ENCODE results near the gene HOXA3. TPM values are rescaled to one million over a fixed set of nuclear protein-coding genes. Genes with fewer than 3 reads are reported as not detected.

The HOXA3 gene
- total RNA-seq, 1 experiment from 2014 or later: 9.2 TPM

DNA sequence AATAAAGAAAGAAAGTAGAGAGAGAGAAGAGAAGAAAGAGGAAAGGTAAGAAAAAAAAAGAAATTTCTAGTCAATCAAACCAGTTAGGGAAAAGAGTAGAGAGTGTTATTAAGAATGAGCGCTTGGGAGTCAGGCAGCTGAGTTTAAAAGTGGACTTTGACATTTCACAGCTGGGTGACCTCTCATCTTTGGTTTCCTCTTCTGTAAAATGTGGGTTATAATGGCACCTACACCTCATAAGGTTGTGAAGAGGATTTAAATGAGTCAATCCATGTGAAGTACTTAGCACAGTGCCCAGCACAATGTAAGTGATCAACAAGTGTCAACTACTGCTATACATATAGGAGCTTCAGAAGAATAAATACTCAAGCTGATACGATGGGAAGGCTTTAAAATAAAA is 68.7 kb downstream of the HOXA3 start (continued):
- TF ChIP-seq EZH2 (IDR thresholded peaks at IDR 0.05) (no peak), ZNF274 (IDR thresholded peaks at IDR 0.05; ENCODE audit: low read depth, low read length) (no peak), JUND (IDR thresholded peaks at IDR 0.05) (no peak), POLR2AphosphoS5 (IDR thresholded peaks at IDR 0.05; ENCODE audit: low read depth, low read length) (no peak)
- TF ChIP-seq, protein P1, sequence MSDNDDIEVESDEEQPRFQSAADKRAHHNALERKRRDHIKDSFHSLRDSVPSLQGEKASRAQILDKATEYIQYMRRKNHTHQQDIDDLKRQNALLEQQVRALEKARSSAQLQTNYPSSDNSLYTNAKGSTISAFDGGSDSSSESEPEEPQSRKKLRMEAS (IDR thresholded peaks at IDR 0.05): no peak

DNA sequence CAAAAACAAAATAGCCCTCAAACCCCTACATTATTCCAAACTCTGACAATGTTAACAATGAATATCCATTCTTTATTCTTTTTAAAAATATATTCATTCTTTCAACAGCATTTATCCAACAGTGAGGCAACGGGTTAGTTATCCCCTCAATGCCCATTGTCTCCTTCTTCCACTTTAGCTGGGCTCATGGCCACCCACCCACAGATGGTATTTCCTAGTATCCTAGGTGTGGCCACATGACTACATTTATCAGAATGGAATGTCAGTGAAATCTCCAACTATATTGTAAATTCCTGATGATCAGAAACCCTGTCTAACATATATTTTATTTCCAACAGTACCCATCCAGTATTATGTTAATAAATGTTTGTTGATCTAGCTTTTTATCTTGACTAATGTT is 70.2 kb downstream of the HOXA3 start:
- Histone ChIP-seq H3K9me3 (ENCODE audit: control insufficient read depth in 1 of 2, insufficient read depth in 1 of 2, low read depth in 1 of 2, low read length in 2 of 2) (no peaks in the 10 kb centered on the region), H3K9ac (ENCODE audit: low read length) (no peak overlapping the region), H3K9me2 (ENCODE audit: insufficient read depth) (no peaks in the 10 kb centered on the region), H3K4me2 (ENCODE audit: low read length) (peak overlapping the region; percentile 48), H3K27ac (ENCODE audit: low read depth, low read length) (no peak overlapping the region), H3K27me3 (ENCODE audit: insufficient read depth, low read length) (no peaks in the 10 kb centered on the region), H4K20me1 (ENCODE audit: insufficient read depth) (no peaks in the 10 kb centered on the region), H3K79me2 (ENCODE audit: insufficient read depth, low read length) (no peaks in the 10 kb centered on the region), H3K4me1 (ENCODE audit: control insufficient read depth in 1 of 2, insufficient read depth in 2 of 2, low read length in 2 of 2) (peaks cover 0 to 36% of the 10 kb centered on the region in 2 experiments; a peak in 2 of 4 replicates), H3K4me3 (replicated peaks in 1 of 2; ENCODE audit: low read depth in 1 of 2, low read length in 2 of 2) (no peak overlapping the region), H2AFZ (ENCODE audit: low read depth, low read length, poor library complexity, severe bottlenecking) (peak overlapping the region; percentile 34), H3K36me3 (ENCODE audit: control insufficient read depth in 1 of 2, insufficient read depth in 2 of 2, low read length in 2 of 2) (no peaks in the 10 kb centered on the region)
- ChIA-PET RAD21 (ENCODE audit: low non-redundant PET in 1 of 2, low total read pairs in 2 of 2, uncharacterized antibody in 2 of 2, unreplicated experiment in 2 of 2) (no interaction called here), POLR2A (no interaction called here), CTCF (no interaction called here)
- TF ChIP-seq SP1 (IDR thresholded peaks at IDR 0.05; ENCODE audit: low read depth) (no peak), EZH2phosphoT487 (IDR thresholded peaks at IDR 0.05; ENCODE audit: borderline replicate concordance) (no peak)
- TF ChIP-seq, protein P1 (IDR thresholded peaks at IDR 0.05): no peak
- DNase-seq (ENCODE audit: low read depth, low spot score): no peak
- no TSS peak for BruUV-seq (replicated peaks)
- ATAC-seq: peak; percentile 70
- intact Hi-C loops (cut with micrococcal nuclease): no loop called here

DNA sequence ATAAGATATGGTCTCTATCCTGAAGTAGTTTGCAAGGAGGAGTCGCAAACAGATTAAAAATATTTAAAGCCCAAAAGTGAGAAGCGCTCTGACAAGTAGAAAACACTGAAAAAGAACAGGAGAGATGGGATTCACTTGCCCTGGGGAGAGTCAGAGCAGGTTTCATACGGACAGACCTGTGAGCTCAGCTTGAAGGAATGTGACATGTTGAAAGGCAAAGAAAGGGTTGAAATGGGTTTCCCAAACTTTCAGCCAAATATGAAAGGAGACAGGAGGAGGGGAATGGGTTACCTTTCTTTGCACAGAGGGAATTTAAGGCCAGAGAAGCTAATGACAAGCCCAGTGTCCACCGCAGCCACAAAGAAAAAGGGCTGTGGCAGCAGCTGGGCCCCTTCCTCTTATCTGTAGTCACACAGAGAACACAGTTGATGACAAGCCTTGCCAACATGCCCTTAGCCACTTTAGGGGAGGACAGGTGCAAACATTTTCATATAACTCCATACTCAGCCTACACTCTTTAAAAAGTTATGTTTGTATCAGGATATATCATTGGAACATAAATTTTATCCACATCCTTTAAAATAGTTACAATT is 71.4 kb downstream of the HOXA3 start:
- Histone ChIP-seq H3K4me2 (ENCODE audit: low read length) (peak overlapping the region; percentile 48), H2AFZ (ENCODE audit: low read depth, low read length, poor library complexity, severe bottlenecking) (peak overlapping the region; percentile 83), H3K9ac (ENCODE audit: low read length) (no peak overlapping the region), H3K27ac (ENCODE audit: low read depth, low read length) (no peak overlapping the region), H3K4me1 (ENCODE audit: control insufficient read depth in 1 of 2, insufficient read depth in 2 of 2, low read length in 2 of 2) (peaks cover 0 to 36% of the 10 kb centered on the region in 2 experiments; a peak in 2 of 4 replicates), H3K36me3 (ENCODE audit: control insufficient read depth in 1 of 2, insufficient read depth in 2 of 2, low read length in 2 of 2) (no peaks in the 10 kb centered on the region; a peak in 1 of 4 replicates), H3K9me2 (ENCODE audit: insufficient read depth) (no peaks in the 10 kb centered on the region), H3K27me3 (ENCODE audit: insufficient read depth, low read length) (no peaks in the 10 kb centered on the region), H4K20me1 (ENCODE audit: insufficient read depth) (no peaks in the 10 kb centered on the region), H3K4me3 (replicated peaks in 1 of 2; ENCODE audit: low read depth in 1 of 2, low read length in 2 of 2) (no peak overlapping the region), H3K9me3 (ENCODE audit: control insufficient read depth in 1 of 2, insufficient read depth in 1 of 2, low read depth in 1 of 2, low read length in 2 of 2) (no peaks in the 10 kb centered on the region), H3K79me2 (ENCODE audit: insufficient read depth, low read length) (no peaks in the 10 kb centered on the region)
- DNase-seq (ENCODE audit: low read depth, low spot score) (no peak), ATAC-seq (peak; percentile 59)
- CTCF ChIA-PET: no interaction called here
- no TSS peak for BruUV-seq (replicated peaks)
- RAD21 ChIA-PET (ENCODE audit: low non-redundant PET in 1 of 2, low total read pairs in 2 of 2, uncharacterized antibody in 2 of 2, unreplicated experiment in 2 of 2): no interaction called here
- intact Hi-C loops (cut with micrococcal nuclease): no loop called here
- POLR2A ChIA-PET: interaction anchor here (0.9 to 1.2 kb wide), 2 partner anchors 10 to 16 kb away, joined by 3 read pairs; no protein-coding TSS in a partner anchor
- TF ChIP-seq EZH2 (IDR thresholded peaks at IDR 0.05) (no peak), YY1 (IDR thresholded peaks at IDR 0.05; ENCODE audit: extremely low read depth, insufficient replicate concordance, low read depth, low read length) (no peak), ZFX (IDR thresholded peaks at IDR 0.05) (no peak), EZH2phosphoT487 (IDR thresholded peaks at IDR 0.05; ENCODE audit: borderline replicate concordance) (no peak), CEBPB (IDR thresholded peaks at IDR 0.05; ENCODE audit: low read depth) (no peak), TCF7L2 (IDR thresholded peaks at IDR 0.05; ENCODE audit: borderline replicate concordance, extremely low read depth, insufficient read depth, insufficient read length) (no peak)
- TF ChIP-seq, protein P2, sequence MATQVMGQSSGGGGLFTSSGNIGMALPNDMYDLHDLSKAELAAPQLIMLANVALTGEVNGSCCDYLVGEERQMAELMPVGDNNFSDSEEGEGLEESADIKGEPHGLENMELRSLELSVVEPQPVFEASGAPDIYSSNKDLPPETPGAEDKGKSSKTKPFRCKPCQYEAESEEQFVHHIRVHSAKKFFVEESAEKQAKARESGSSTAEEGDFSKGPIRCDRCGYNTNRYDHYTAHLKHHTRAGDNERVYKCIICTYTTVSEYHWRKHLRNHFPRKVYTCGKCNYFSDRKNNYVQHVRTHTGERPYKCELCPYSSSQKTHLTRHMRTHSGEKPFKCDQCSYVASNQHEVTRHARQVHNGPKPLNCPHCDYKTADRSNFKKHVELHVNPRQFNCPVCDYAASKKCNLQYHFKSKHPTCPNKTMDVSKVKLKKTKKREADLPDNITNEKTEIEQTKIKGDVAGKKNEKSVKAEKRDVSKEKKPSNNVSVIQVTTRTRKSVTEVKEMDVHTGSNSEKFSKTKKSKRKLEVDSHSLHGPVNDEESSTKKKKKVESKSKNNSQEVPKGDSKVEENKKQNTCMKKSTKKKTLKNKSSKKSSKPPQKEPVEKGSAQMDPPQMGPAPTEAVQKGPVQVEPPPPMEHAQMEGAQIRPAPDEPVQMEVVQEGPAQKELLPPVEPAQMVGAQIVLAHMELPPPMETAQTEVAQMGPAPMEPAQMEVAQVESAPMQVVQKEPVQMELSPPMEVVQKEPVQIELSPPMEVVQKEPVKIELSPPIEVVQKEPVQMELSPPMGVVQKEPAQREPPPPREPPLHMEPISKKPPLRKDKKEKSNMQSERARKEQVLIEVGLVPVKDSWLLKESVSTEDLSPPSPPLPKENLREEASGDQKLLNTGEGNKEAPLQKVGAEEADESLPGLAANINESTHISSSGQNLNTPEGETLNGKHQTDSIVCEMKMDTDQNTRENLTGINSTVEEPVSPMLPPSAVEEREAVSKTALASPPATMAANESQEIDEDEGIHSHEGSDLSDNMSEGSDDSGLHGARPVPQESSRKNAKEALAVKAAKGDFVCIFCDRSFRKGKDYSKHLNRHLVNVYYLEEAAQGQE (IDR thresholded peaks at IDR 0.05; ENCODE audit: low read depth): no peak

Data from HCT116 (cell line).